Suprapubic skin (tissue), 4 donors: Measurements from ENCODE around the gene MTURN.

Experiments used
- CTCF ChIP-seq, 2 donors: fragments of 200-600 bp in 1 of 2; fragments of 450-650 bp in 1 of 2; sonication (generic) in 1 of 2; IDR thresholded peaks; one replicate each; pipeline ENCODE4 v1.5.1; 2016 to 2019; ENCODE audit warnings: antibody characterized with exemption in 2 of 2, mild to moderate bottlenecking in 1 of 2, moderate library complexity in 1 of 2
- POLR2A ChIP-seq, 2 donors: fragments of 450-650 bp; IDR thresholded peaks; one replicate each; pipeline ENCODE4 v1.6.1; 2017; ENCODE audit warnings: antibody characterized with exemption in 2 of 2, mild to moderate bottlenecking in 2 of 2, moderate library complexity in 2 of 2
- POLR2AphosphoS5 ChIP-seq, 3 donors: sonication (generic); formaldehyde crosslinking; IDR thresholded peaks; one replicate each; pipeline ENCODE4 v1.6.1; 2017; ENCODE audit warnings: antibody characterized with exemption in 3 of 3

GRCh38 chr7:30142710-30143109, 7.9 kb downstream of the MTURN start:
- TF ChIP-seq POLR2A (IDR thresholded peaks at IDR 0.05) = no peak
- TF ChIP-seq CTCF (IDR thresholded peaks at IDR 0.05) = no peak
- TF ChIP-seq POLR2AphosphoS5 (IDR thresholded peaks at IDR 0.05) = peak in 2 of 3 donors; percentile 13 to 75
